GM23248 (cell line): ENCODE measurements around the gene PDE8A. TPM values are rescaled to one million over a fixed set of nuclear protein-coding genes. Genes with fewer than 3 reads are reported as not detected.

Experiments used
- DNase-seq: peaks from one replicate; pipeline ENCODE4 v3.0.0-alpha.2; 2015
- H2AFZ ChIP-seq: fragments of 200-600 bp; sonication (generic); 2 replicates; pipeline ENCODE4 v1.6.1; 2016; ENCODE audit warnings: antibody characterized with exemption
- H3F3A ChIP-seq: fragments of 200-600 bp; sonication (generic); 2 replicates; pipeline ENCODE4 v1.6.1; 2016; ENCODE audit warnings: mild to moderate bottlenecking, antibody characterized with exemption, mixed run types; ENCODE audit not compliant: insufficient read depth
- H3K27ac ChIP-seq: fragments of 200-600 bp; sonication (generic); 2 replicates; pipeline ENCODE4 v1.5.1; 2016; ENCODE audit warnings: mild to moderate bottlenecking
- H3K27me3 ChIP-seq: fragments of 200-600 bp; sonication (generic); replicated peaks from 2 replicates; pipeline ENCODE4 v1.6.1; 2016; ENCODE audit warnings: mild to moderate bottlenecking; ENCODE audit not compliant: insufficient read depth
- H3K36me3 ChIP-seq: fragments of 200-600 bp; sonication (generic); 2 replicates; pipeline ENCODE4 v1.6.1; 2016; ENCODE audit warnings: low read depth, mild to moderate bottlenecking
- H3K4me1 ChIP-seq: fragments of 200-600 bp; sonication (generic); 2 replicates; pipeline ENCODE4 v1.6.1; 2016; ENCODE audit warnings: mild to moderate bottlenecking; ENCODE audit not compliant: insufficient read depth
- H3K4me2 ChIP-seq: fragments of 200-600 bp; sonication (generic); one replicate; pipeline ENCODE4 v1.6.1; 2016; ENCODE audit warnings: mild to moderate bottlenecking; ENCODE audit not compliant: unreplicated experiment
- H3K4me3 ChIP-seq: fragments of 200-600 bp; sonication (generic); 2 replicates; pipeline ENCODE4 v1.5.1; 2016; ENCODE audit warnings: mild to moderate bottlenecking
- H3K79me2 ChIP-seq: fragments of 200-600 bp; sonication (generic); 2 replicates; pipeline ENCODE4 v1.6.1; 2016; ENCODE audit warnings: mild to moderate bottlenecking; ENCODE audit not compliant: insufficient read depth
- H3K9ac ChIP-seq: fragments of 200-600 bp; sonication (generic); 2 replicates; pipeline ENCODE4 v1.6.1; 2016; ENCODE audit warnings: mild to moderate bottlenecking
- H3K9me2 ChIP-seq: fragments of 200-600 bp; sonication (generic); 2 replicates; pipeline ENCODE4 v1.6.1; 2016; ENCODE audit warnings: mixed run types, mild to moderate bottlenecking, moderate library complexity; ENCODE audit not compliant: insufficient read depth
- H3K9me3 ChIP-seq: fragments of 200-600 bp; sonication (generic); one replicate; pipeline ENCODE4 v1.6.1; 2017; ENCODE audit warnings: low read depth
- H4K20me1 ChIP-seq: fragments of 200-600 bp; sonication (generic); 2 replicates; pipeline ENCODE4 v1.6.0; 2016; ENCODE audit not compliant: insufficient read depth
- EZH2 ChIP-seq: fragments of 200-600 bp; sonication (generic); IDR thresholded peaks from 2 replicates; pipeline ENCODE4 v1.6.1; 2018; ENCODE audit warnings: antibody characterized with exemption, mild to moderate bottlenecking; ENCODE audit not compliant: insufficient read depth, poor library complexity, severe bottlenecking
- EZH2phosphoT487 ChIP-seq: fragments of 200-600 bp; sonication (generic); IDR thresholded peaks from 2 replicates; pipeline ENCODE4 v1.6.1; 2018; ENCODE audit warnings: antibody characterized with exemption, moderate library complexity, mild to moderate bottlenecking, low read depth; ENCODE audit not compliant: insufficient read depth
- WGBS, 2 experiments: methylation state at CpG; one replicate each; pipeline ENCODE4 v1.1.6; 2015 to 2017; ENCODE audit warnings: low lambda C conversion rate in 2 of 2, low coverage in 1 of 2; ENCODE audit errors: missing lambda C conversion rate in 2 of 2; 5-methylcytosine and 5-hydroxymethylcytosine counted together
- in situ Hi-C: fragments of 300-500 bp; cut with MboI; formaldehyde crosslinking; loops from 2 replicates; pipeline ENCODE4 v1.15.0; 2020
- polyA plus RNA-seq: library from polyadenylated mRNA; unstranded; fragments of >200 nt; fragmentation: Nextera tagmentation; extraction: Ambion mirVana; gene quantifications from 2 replicates; pipeline ENCODE4 v1.2.1, GENCODE V29; 2016
- total RNA-seq: library from RNA; depleted of rRNA; stranded (reverse); fragments of >200 nt; shearing (Covaris generic); gene quantifications from 2 replicates; pipeline ENCODE4 v1.2.3, GENCODE V29; 2014

Gene PDE8A
- total and polyA plus RNA-seq, 2 experiments from 2014 or later, result 13.9 to 22.7 TPM

GRCh38 chr15:84988909-84989644 is 7.4 kb downstream of the PDE8A start:
- TF ChIP-seq EZH2phosphoT487 (no peak), EZH2 (no peak)
- WGBS, 2 experiments, result 96 to 98% methylated on average over 2 of the region's 2 CpGs

GRCh38 chr15:84990507-84990906 is 8.9 kb downstream of the PDE8A start:
- H3K4me3 ChIP-seq, result no peak overlapping the region
- no peak overlapping the region for H3K9ac ChIP-seq
- no peak overlapping the region for H3K4me2 ChIP-seq
- H4K20me1 ChIP-seq, result peaks cover 4% of the 10 kb centered on the region
- H3K79me2 ChIP-seq, result peaks cover 99% of the 10 kb centered on the region
- no peaks in the 10 kb centered on the region for H3K36me3 ChIP-seq
- no peak for TF ChIP-seq EZH2phosphoT487
- TF ChIP-seq EZH2, result no peak
- H3K27ac ChIP-seq, result no peak overlapping the region
- peaks cover 26% of the 10 kb centered on the region for H3K4me1 ChIP-seq
- H3K9me2 ChIP-seq, result no peaks in the 10 kb centered on the region
- peaks cover 18% of the 10 kb centered on the region; the same call in 1 of the 2 replicates for H3F3A ChIP-seq
- 2 to 8% methylated on average over 1 of the region's 1 CpG for WGBS, 2 experiments
- no peaks in the 10 kb centered on the region for H3K9me3 ChIP-seq
- DNase-seq, result no peak
- in situ Hi-C loops, result no loop called here
- H3K27me3 ChIP-seq, result no peaks in the 10 kb centered on the region
- no peak overlapping the region for H2AFZ ChIP-seq

More at GRCh38 chr15:84988909-84989644, 7.4 kb downstream of the PDE8A start:
- Histone ChIP-seq H3K27me3 (no peaks in the 10 kb centered on the region), H3K4me3 (no peak overlapping the region), H3K36me3 (no peaks in the 10 kb centered on the region), H3K4me1 (peaks cover 27% of the 10 kb centered on the region), H3K9ac (no peak overlapping the region), H3K27ac (no peak overlapping the region), H3K9me2 (no peaks in the 10 kb centered on the region), H3K4me2 (no peak overlapping the region), H3K9me3 (no peaks in the 10 kb centered on the region), H3F3A (peaks cover 18% of the 10 kb centered on the region; the same call in 1 of the 2 replicates), H2AFZ (no peak overlapping the region), H3K79me2 (peaks cover 99% of the 10 kb centered on the region), H4K20me1 (peaks cover 4% of the 10 kb centered on the region)
- DNase-seq, result no peak
- in situ Hi-C loops, result no loop called here

GRCh38 chr15:84991014-84991712 is 9.5 kb downstream of the PDE8A start:
- Histone ChIP-seq H3K4me3 (no peak overlapping the region), H3K36me3 (no peaks in the 10 kb centered on the region), H3K4me2 (no peak overlapping the region), H3K9me2 (no peaks in the 10 kb centered on the region), H3K27ac (no peak overlapping the region), H3K9me3 (no peaks in the 10 kb centered on the region), H3F3A (peaks cover 18% of the 10 kb centered on the region; the same call in 1 of the 2 replicates), H3K79me2 (peaks cover 99% of the 10 kb centered on the region), H3K4me1 (peaks cover 26% of the 10 kb centered on the region), H4K20me1 (peaks cover 4% of the 10 kb centered on the region), H2AFZ (no peak overlapping the region), H3K27me3 (no peaks in the 10 kb centered on the region), H3K9ac (no peak overlapping the region)
- DNase-seq, result no peak
- in situ Hi-C loops, result no loop called here
- WGBS, 2 experiments, result 86% methylated on average over 4 of the region's 4 CpGs
- TF ChIP-seq EZH2phosphoT487 (no peak), EZH2 (no peak)

GRCh38 chr15:84992157-84992944 is 10.7 kb downstream of the PDE8A start:
- WGBS, 2 experiments, result 47 to 52% methylated on average over 4 of the region's 4 CpGs
- TF ChIP-seq EZH2phosphoT487 (no peak), EZH2 (no peak)

More at GRCh38 chr15:84992157-84992944, 10.7 kb downstream of the PDE8A start:
- H2AFZ ChIP-seq, result no peak overlapping the region
- H3K4me3 ChIP-seq, result no peak overlapping the region
- H3K9me2 ChIP-seq, result no peaks in the 10 kb centered on the region
- H3K4me1 ChIP-seq, result peaks cover 26% of the 10 kb centered on the region
- H3K27me3 ChIP-seq, result no peaks in the 10 kb centered on the region
- DNase-seq, result peak; percentile 90
- peaks cover 4% of the 10 kb centered on the region for H4K20me1 ChIP-seq
- H3K4me2 ChIP-seq, result no peak overlapping the region
- peaks cover 99% of the 10 kb centered on the region for H3K79me2 ChIP-seq
- no peak overlapping the region for H3K9ac ChIP-seq
- H3K36me3 ChIP-seq, result no peaks in the 10 kb centered on the region
- peaks cover 18% of the 10 kb centered on the region; the same call in 1 of the 2 replicates for H3F3A ChIP-seq
- no peaks in the 10 kb centered on the region for H3K9me3 ChIP-seq
- H3K27ac ChIP-seq, result peak overlapping the region; percentile 32; the same call in 1 of the 2 replicates
- in situ Hi-C loops, result no loop called here
